GM12878 (cell line): ENCODE measurements around the gene ZNF350. TPM values are rescaled to one million over a fixed set of nuclear protein-coding genes. Genes with fewer than 3 reads are reported as not detected.

Source experiments
- ATAC-seq: fragments of 200-7000 bp; cut with Tn5 transposase; 3 replicates; pipeline ENCODE4 v1.9.1; 2020; ENCODE audit warnings: mild to moderate bottlenecking, moderate library complexity
- BruUV-seq: library from RNA; stranded (reverse); fragments of 400-500 nt; replicated peaks from 2 replicates; lab custom pipeline; 2021; lab: Mats Ljungman, UMichigan
- CTCF ChIA-PET: fragments of 300-600 bp; sonication (Branson Sonifier 250); formaldehyde crosslinking; extraction: SDS; loops from one replicate; lab custom pipeline; 2021; ENCODE audit warnings: inconsistent platforms; lab: Yijun Ruan, JAX
- POLR2A ChIA-PET: fragments of 350-600 bp; formaldehyde crosslinking; extraction: SDS; loops from one replicate; lab custom pipeline; 2021; ENCODE audit warnings: inconsistent platforms; lab: Charles Lee
- RAD21 ChIA-PET: fragments of 300-600 bp; sonication (Branson Sonifier 250); formaldehyde crosslinking; loops from one replicate; lab custom pipeline; 2023; ENCODE audit warnings: antibody characterized with exemption; ENCODE audit not compliant: unreplicated experiment; lab: Charles Lee
- SMC1A ChIA-PET: fragments of 300-600 bp; sonication (Branson Sonifier 250); formaldehyde crosslinking; loops from one replicate; lab custom pipeline; 2023; ENCODE audit not compliant: unreplicated experiment, uncharacterized antibody; lab: Charles Lee
- DNase-seq: peaks from one replicate; pipeline ENCODE4 v3.0.0-alpha.2; 2011; ENCODE audit warnings: low read depth, low spot score
- FAIRE-seq: peaks from 3 replicates; lab custom pipeline; 2011; peaks lifted over from hg19 to GRCh38; lab: Jason Lieb, UNC
- H2AFZ ChIP-seq: 2 replicates; pipeline ENCODE4 v1.6.0; 2011; ENCODE audit warnings: low read depth, low read length, control low read depth; ENCODE audit not compliant: control insufficient read depth
- H3K27ac ChIP-seq: 2 replicates; pipeline ENCODE4 v1.5.1; 2011; ENCODE audit warnings: control low read depth; ENCODE audit not compliant: control insufficient read depth, insufficient read depth
- H3K27me3 ChIP-seq, 2 experiments: replicated peaks in 1 of 2; 2 replicates each; pipeline versions ENCODE4 v1.6.0 to v1.6.1; 2011; ENCODE audit warnings: low read length in 1 of 2; ENCODE audit not compliant: control insufficient read depth in 2 of 2, insufficient read depth in 2 of 2
- H3K36me3 ChIP-seq, 2 experiments: 2 replicates each; pipeline ENCODE4 v1.5.1; 2011; ENCODE audit warnings: low read length in 1 of 2; ENCODE audit not compliant: control insufficient read depth in 2 of 2, insufficient read depth in 2 of 2
- H3K4me1 ChIP-seq: 2 replicates; pipeline ENCODE4 v1.6.1; 2011; ENCODE audit warnings: mild to moderate bottlenecking, low read length, moderate library complexity, mixed read lengths; ENCODE audit not compliant: control insufficient read depth, insufficient read depth
- H3K4me2 ChIP-seq: 2 replicates; pipeline ENCODE4 v1.6.0; 2011; ENCODE audit warnings: control low read depth; ENCODE audit not compliant: control insufficient read depth, insufficient read depth
- H3K4me3 ChIP-seq: fragments of 200-600 bp; sonication (generic); 2 replicates; pipeline ENCODE4 v1.5.1; 2016
- H3K79me2 ChIP-seq: 2 replicates; pipeline ENCODE4 v1.6.0; 2011; ENCODE audit warnings: low read length; ENCODE audit not compliant: control insufficient read depth, insufficient read depth
- H3K9ac ChIP-seq: 2 replicates; pipeline ENCODE4 v1.8.0; 2011; ENCODE audit warnings: low read length, control low read depth, mixed read lengths; ENCODE audit not compliant: control insufficient read depth, insufficient read depth
- H3K9me3 ChIP-seq: replicated peaks from 3 replicates; pipeline ENCODE4 v1.5.1; 2011; ENCODE audit warnings: mild to moderate bottlenecking, low read length; ENCODE audit not compliant: control insufficient read depth, insufficient read depth
- H4K20me1 ChIP-seq: 2 replicates; pipeline ENCODE4 v1.6.0; 2011; ENCODE audit not compliant: control insufficient read depth, insufficient read depth
- ATF7 ChIP-seq: fragments of 450-650 bp; IDR thresholded peaks from 2 replicates; pipeline ENCODE4 v1.6.1; 2016; ENCODE audit warnings: low read depth, mild to moderate bottlenecking
- BACH1 ChIP-seq: fragments of 450-650 bp; IDR thresholded peaks from 2 replicates; pipeline ENCODE4 v1.6.1; 2017; ENCODE audit warnings: mild to moderate bottlenecking, borderline replicate concordance
- CBFB ChIP-seq: IDR thresholded peaks from 2 replicates; pipeline ENCODE4 v1.6.1; 2016; ENCODE audit warnings: antibody characterized with exemption, low read depth
- IKZF1 ChIP-seq: fragments of 450-650 bp; conservative IDR thresholded peaks from 2 replicates; pipeline ENCODE4 v1.6.1; 2017; ENCODE audit warnings: antibody characterized with exemption, mild to moderate bottlenecking
- JUND ChIP-seq: IDR thresholded peaks from 2 replicates; pipeline ENCODE4 v1.6.1; 2012; ENCODE audit warnings: low read depth, mild to moderate bottlenecking, low read length, improper control_type of control experiment, moderate library complexity
- KDM1A ChIP-seq: fragments of 200-600 bp; sonication (generic); IDR thresholded peaks from 2 replicates; pipeline ENCODE4 v1.6.1; 2016; ENCODE audit warnings: borderline replicate concordance
- NFIC ChIP-seq: IDR thresholded peaks from 2 replicates; pipeline ENCODE4 v1.6.1; 2012; ENCODE audit warnings: low read depth, mild to moderate bottlenecking, inconsistent platforms, low read length, moderate library complexity
- PAX5 ChIP-seq: IDR thresholded peaks from 2 replicates; pipeline ENCODE4 v1.6.1; 2011; ENCODE audit warnings: low read depth, low read length, borderline replicate concordance
- POLR2A ChIP-seq: IDR thresholded peaks from 2 replicates; pipeline ENCODE4 v1.6.1; 2011; ENCODE audit warnings: low read depth, mild to moderate bottlenecking, low read length
- POLR2AphosphoS5 ChIP-seq: IDR thresholded peaks from 2 replicates; pipeline ENCODE4 v1.6.1; 2011; ENCODE audit warnings: mild to moderate bottlenecking, low read length, inconsistent platforms
- RCOR1 ChIP-seq: conservative IDR thresholded peaks from 2 replicates; pipeline ENCODE4 v1.6.1; 2012; ENCODE audit warnings: low read depth, low read length, improper control_type of control experiment
- REST ChIP-seq: IDR thresholded peaks from 2 replicates; pipeline ENCODE4 v1.6.1; 2012; ENCODE audit warnings: mild to moderate bottlenecking, low read depth, low read length
- SIX5 ChIP-seq: IDR thresholded peaks from 2 replicates; pipeline ENCODE4 v1.6.1; 2011; ENCODE audit warnings: mild to moderate bottlenecking, low read depth, low read length, moderate library complexity; ENCODE audit not compliant: severe bottlenecking
- TCF12 ChIP-seq: IDR thresholded peaks from 2 replicates; pipeline ENCODE4 v1.6.1; 2011; ENCODE audit warnings: low read depth, mild to moderate bottlenecking, low read length
- ZNF274 ChIP-seq: IDR thresholded peaks from one replicate; pipeline ENCODE4 v1.8.0; 2011; ENCODE audit not compliant: insufficient read length, insufficient read depth
- ZNF622 ChIP-seq: fragments of 450-650 bp; IDR thresholded peaks from 2 replicates; pipeline ENCODE4 v1.6.1; 2017; ENCODE audit warnings: mild to moderate bottlenecking, inconsistent platforms
- WGBS: methylation state at CpG from one replicate; pipeline ENCODE4 v1.1.6; 2016; ENCODE audit warnings: low lambda C conversion rate; ENCODE audit not compliant: insufficient replicate concordance, insufficient coverage; ENCODE audit errors: missing lambda C conversion rate; 5-methylcytosine and 5-hydroxymethylcytosine counted together
- in situ Hi-C: fragments of 300-500 bp; cut with MboI; formaldehyde crosslinking; loops from 9 replicates; pipeline ENCODE4 v1.14.3; 2018; ENCODE audit warnings: mixed read lengths
- intact Hi-C: fragments of 100-400 bp; cut with micrococcal nuclease; formaldehyde crosslinking; loops from one replicate; pipeline ENCODE4 v1.14.2; 2022; ENCODE audit not compliant: unreplicated experiment
- polyA plus RNA-seq, 11 experiments: library from polyadenylated mRNA; depleted of rRNA in 4 of 11; unstranded in 6 of 11; stranded (reverse) in 5 of 11; fragments of >200 nt; fragmentation: Nextera tagmentation in 4 of 11; fragmentation: Illumina TruSeq in 1 of 11; extraction: Ambion mirVana in 4 of 11; extraction: Trizol in 1 of 11; gene quantifications; 1 replicate in 1 of 11; 2 replicates in 10 of 11; pipeline versions ENCODE4 v1.2.1 to v1.2.3, GENCODE V29; 2011 to 2016; ENCODE audit warnings: inconsistent platforms in 2 of 11, missing spikeins in 2 of 11, low read depth in 1 of 11
- total RNA-seq, 4 experiments: library from RNA; depleted of rRNA in 3 of 4; stranded (reverse); fragments of >200 nt in 3 of 4; fragmentation: Illumina TruSeq in 1 of 4; extraction: Trizol in 1 of 4; gene quantifications; 2 replicates each; pipeline versions ENCODE4 v1.2.1 to v1.2.3, GENCODE V29; 2013 to 2021
- TF ChIP-seq, protein P1 (sequence below): fragments of 450-650 bp; IDR thresholded peaks from 2 replicates; pipeline ENCODE4 v1.6.1; 2018; ENCODE audit warnings: mild to moderate bottlenecking, low read depth, moderate library complexity; ENCODE audit not compliant: partially characterized antibody
- TF ChIP-seq, protein P2 (sequence below): fragments of 450-650 bp; IDR thresholded peaks from 2 replicates; pipeline ENCODE4 v1.6.1; 2017; ENCODE audit warnings: borderline replicate concordance

The ZNF350 gene
- total and polyA plus RNA-seq, 10 of the 15 experiments (the other 5 are each of a cell fraction or from before 2014, with no cell fraction given) = 6.4 to 11.8 (median 10.0) TPM

- H3K27ac ChIP-seq = no peak overlapping the region
- ChIA-PET RAD21 (no interaction called here), CTCF (no interaction called here), SMC1A (no interaction called here), POLR2A (no interaction called here)
- ATAC-seq = no peak
- intact Hi-C loops (no loop called here), in situ Hi-C loops (no loop called here)
- DNase-seq = no peak
- H3K4me3 ChIP-seq = no peak overlapping the region
- no peak overlapping the region for H2AFZ ChIP-seq
- peaks cover 32% of the 10 kb centered on the region; the same call in 2 of the 3 replicates for H3K9me3 ChIP-seq
- no peak for FAIRE-seq
- H3K4me2 ChIP-seq = no peak overlapping the region
- no TSS peak for BruUV-seq
- no peaks in the 10 kb centered on the region for H3K27me3 ChIP-seq
- H3K79me2 ChIP-seq = no peaks in the 10 kb centered on the region; the same call in 1 of the 2 replicates
- 95% methylated on average over 4 of the region's 4 CpGs for WGBS
- H3K36me3 ChIP-seq = no peaks in the 10 kb centered on the region; a peak in 2 of 4 replicates
- no peak overlapping the region for H3K9ac ChIP-seq
- H3K4me1 ChIP-seq = no peaks in the 10 kb centered on the region
- no peaks in the 10 kb centered on the region for H4K20me1 ChIP-seq
- TF ChIP-seq KDM1A (no peak), SIX5 (no peak), POLR2A (no peak), PAX5 (no peak), NFIC (no peak), ZNF274 (no peak), BACH1 (no peak), RCOR1 (no peak), TCF12 (no peak), ATF7 (no peak), REST (no peak), ZNF622 (no peak), JUND (no peak), IKZF1 (no peak), CBFB (no peak), POLR2AphosphoS5 (no peak)
- TF ChIP-seq, protein P1, sequence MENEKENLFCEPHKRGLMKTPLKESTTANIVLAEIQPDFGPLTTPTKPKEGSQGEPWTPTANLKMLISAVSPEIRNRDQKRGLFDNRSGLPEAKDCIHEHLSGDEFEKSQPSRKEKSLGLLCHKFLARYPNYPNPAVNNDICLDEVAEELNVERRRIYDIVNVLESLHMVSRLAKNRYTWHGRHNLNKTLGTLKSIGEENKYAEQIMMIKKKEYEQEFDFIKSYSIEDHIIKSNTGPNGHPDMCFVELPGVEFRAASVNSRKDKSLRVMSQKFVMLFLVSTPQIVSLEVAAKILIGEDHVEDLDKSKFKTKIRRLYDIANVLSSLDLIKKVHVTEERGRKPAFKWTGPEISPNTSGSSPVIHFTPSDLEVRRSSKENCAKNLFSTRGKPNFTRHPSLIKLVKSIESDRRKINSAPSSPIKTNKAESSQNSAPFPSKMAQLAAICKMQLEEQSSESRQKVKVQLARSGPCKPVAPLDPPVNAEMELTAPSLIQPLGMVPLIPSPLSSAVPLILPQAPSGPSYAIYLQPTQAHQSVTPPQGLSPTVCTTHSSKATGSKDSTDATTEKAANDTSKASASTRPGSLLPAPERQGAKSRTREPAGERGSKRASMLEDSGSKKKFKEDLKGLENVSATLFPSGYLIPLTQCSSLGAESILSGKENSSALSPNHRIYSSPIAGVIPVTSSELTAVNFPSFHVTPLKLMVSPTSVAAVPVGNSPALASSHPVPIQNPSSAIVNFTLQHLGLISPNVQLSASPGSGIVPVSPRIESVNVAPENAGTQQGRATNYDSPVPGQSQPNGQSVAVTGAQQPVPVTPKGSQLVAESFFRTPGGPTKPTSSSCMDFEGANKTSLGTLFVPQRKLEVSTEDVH = no peak
- TF ChIP-seq, protein P2, sequence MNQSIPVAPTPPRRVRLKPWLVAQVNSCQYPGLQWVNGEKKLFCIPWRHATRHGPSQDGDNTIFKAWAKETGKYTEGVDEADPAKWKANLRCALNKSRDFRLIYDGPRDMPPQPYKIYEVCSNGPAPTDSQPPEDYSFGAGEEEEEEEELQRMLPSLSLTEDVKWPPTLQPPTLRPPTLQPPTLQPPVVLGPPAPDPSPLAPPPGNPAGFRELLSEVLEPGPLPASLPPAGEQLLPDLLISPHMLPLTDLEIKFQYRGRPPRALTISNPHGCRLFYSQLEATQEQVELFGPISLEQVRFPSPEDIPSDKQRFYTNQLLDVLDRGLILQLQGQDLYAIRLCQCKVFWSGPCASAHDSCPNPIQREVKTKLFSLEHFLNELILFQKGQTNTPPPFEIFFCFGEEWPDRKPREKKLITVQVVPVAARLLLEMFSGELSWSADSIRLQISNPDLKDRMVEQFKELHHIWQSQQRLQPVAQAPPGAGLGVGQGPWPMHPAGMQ = no peak
Measured at GRCh38 chr19:51978882-51979281, 7.8 kb downstream of the ZNF350 start.
